IPS-20b (cell line): ENCODE measurements around the gene AFAP1L1.

ENCODE experiments used
- H3K27ac ChIP-seq: one replicate; pipeline ENCODE4 v1.5.1; 2013; ENCODE audit warnings: low read length
- H3K27me3 ChIP-seq: 2 replicates; pipeline ENCODE4 v1.6.1; 2013; ENCODE audit warnings: mild to moderate bottlenecking, low read length, inconsistent platforms; ENCODE audit not compliant: insufficient read depth
- H3K36me3 ChIP-seq: 2 replicates; pipeline ENCODE4 v1.6.1; 2013; ENCODE audit warnings: low read depth, mild to moderate bottlenecking, inconsistent platforms, low read length, moderate library complexity; ENCODE audit not compliant: insufficient read depth
- H3K4me1 ChIP-seq: 2 replicates; pipeline ENCODE4 v1.6.1; 2013; ENCODE audit warnings: mild to moderate bottlenecking, control low read depth, inconsistent platforms, low read length, moderate library complexity; ENCODE audit not compliant: insufficient read depth
- H3K4me3 ChIP-seq: 2 replicates; pipeline ENCODE4 v1.5.1; 2013; ENCODE audit warnings: mild to moderate bottlenecking, low read length, inconsistent platforms
- H3K9ac ChIP-seq: 2 replicates; pipeline ENCODE4 v1.6.1; 2013; ENCODE audit warnings: low read depth, mild to moderate bottlenecking, inconsistent platforms, low read length, moderate library complexity
- H3K9me3 ChIP-seq: 2 replicates; pipeline ENCODE4 v1.6.1; 2013; ENCODE audit warnings: mild to moderate bottlenecking, low read depth, low read length, inconsistent platforms; ENCODE audit not compliant: insufficient read depth

The AFAP1L1 gene

DNA sequence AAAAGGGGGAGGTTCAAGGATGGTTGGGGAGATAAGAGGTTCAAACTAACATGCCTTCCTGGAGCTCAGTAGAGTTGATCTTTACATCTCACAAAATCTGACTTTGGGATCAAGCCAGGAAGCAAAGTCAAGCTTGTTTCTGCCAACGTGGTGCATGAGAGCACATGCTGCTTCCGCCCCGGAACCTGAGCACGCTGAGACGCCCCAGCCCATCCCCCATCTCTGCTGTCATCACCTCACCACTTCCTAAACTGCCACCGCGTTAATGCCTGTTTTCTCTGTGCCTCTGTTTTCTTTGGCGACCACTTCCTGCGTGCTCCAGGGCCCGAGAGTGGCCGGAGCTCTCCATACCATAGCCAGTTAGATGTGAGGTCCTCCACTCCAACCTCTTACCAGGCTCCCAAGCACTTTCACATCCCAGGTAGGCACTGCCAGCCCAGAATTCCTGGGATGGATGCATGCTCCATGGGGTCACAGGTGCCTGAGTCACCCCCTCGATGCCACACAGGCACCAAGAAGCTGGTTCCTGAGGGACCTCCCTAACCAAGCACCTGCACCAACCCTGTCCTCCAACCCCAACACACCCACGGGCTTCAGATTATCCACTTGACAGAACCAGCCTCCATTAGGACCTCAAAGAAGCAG lies 31.2 kb upstream of the AFAP1L1 start:
- Histone ChIP-seq H3K9ac (no peak overlapping the region), H3K4me1 (no peaks in the 10 kb centered on the region), H3K36me3 (no peaks in the 10 kb centered on the region), H3K9me3 (no peaks in the 10 kb centered on the region), H3K27me3 (peaks cover 8% of the 10 kb centered on the region; the same call in 1 of the 2 replicates), H3K27ac (no peak overlapping the region), H3K4me3 (no peak overlapping the region)

DNA sequence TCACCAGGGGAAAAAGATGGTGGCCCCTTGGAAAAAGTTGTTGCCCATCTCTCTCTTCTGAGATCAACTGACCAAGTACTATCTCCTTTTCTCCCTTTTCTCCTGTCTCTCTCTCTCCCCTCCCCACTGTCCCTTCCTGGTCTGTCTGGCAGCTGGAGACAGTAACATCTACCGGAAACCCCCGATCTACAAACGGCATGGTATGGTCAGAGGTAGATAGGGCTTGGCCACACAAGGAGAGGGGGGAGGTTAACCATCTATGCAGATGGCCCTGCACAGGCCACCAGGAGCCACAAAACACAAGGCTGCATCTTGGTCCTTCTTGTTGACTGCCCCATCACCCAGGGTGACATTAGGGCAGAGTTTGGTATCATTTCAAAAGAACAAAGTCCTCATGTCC lies 29.3 kb upstream of the AFAP1L1 start:
- Histone ChIP-seq H3K27me3 (peaks cover 4% of the 10 kb centered on the region; the same call in 1 of the 2 replicates), H3K36me3 (no peaks in the 10 kb centered on the region), H3K27ac (no peak overlapping the region), H3K9ac (no peak overlapping the region), H3K4me3 (no peak overlapping the region), H3K4me1 (no peaks in the 10 kb centered on the region), H3K9me3 (peaks cover 2% of the 10 kb centered on the region; the same call in 1 of the 2 replicates)

DNA sequence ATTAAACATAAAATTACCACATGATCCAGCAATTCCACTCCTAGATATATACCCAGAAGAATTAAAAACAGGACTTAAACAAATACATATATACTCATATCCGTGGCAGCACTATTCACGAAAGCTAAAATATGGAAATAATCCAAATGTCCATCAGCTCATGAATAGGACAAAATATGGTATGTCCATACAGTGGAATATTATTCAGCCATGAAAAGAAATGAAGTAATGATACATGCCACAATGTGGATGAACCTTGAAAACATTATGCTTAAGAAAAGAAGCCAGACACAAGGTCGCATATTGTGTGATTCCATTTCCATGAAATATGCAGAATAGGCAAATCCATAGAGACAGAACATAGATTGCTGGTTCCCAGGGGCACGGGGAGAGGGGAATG lies 24.8 kb upstream of the AFAP1L1 start:
- no peak overlapping the region for H3K9ac ChIP-seq
- peaks cover 4% of the 10 kb centered on the region; the same call in 1 of the 2 replicates for H3K27me3 ChIP-seq
- H3K4me1 ChIP-seq = no peaks in the 10 kb centered on the region
- H3K27ac ChIP-seq = no peak overlapping the region
- no peak overlapping the region for H3K4me3 ChIP-seq
- peaks cover 2% of the 10 kb centered on the region; the same call in 1 of the 2 replicates for H3K9me3 ChIP-seq
- no peaks in the 10 kb centered on the region for H3K36me3 ChIP-seq

DNA sequence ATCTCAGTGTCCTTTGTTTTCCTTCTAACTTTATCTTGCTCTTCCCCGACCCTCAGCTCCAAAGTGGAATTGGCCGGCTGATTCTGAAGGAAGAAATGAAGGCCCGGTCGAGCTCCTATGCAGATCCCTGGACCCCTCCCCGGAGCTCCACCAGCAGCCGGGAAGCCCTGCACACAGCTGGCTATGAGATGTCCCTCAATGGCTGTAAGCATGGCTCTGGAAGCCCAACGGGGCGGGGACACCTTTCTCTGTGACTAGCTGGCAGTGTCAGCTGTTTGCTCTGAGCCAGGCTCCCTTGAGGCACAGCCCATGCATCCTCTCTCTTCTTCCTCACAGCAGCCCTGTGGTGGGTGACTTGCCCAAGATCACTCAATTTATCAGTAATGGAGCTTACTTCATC lies 23.9 kb upstream of the AFAP1L1 start:
- Histone ChIP-seq H3K9me3 (peaks cover 2% of the 10 kb centered on the region; the same call in 1 of the 2 replicates), H3K36me3 (no peaks in the 10 kb centered on the region), H3K9ac (no peak overlapping the region), H3K4me1 (no peaks in the 10 kb centered on the region), H3K4me3 (no peak overlapping the region), H3K27ac (no peak overlapping the region), H3K27me3 (peaks cover 4% of the 10 kb centered on the region; the same call in 1 of the 2 replicates)

DNA sequence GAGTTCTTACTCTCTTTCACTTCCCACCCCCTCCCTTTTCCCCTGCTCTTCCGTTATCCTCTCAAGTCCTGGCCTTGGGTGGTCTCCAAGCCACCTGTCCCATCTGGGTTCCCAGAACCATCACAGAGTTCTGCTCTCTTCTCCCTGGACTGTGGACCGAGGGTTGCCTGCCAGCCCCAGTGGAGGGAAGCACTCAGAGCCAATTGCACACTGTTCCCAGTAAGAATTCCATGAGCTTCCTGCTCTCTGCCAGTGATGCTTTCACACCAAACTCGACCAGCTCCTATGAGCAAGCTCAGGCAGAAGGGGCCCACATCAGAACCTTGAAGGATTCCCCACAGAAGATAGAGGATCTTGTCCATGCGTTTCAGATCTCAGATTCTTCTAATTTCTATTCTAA lies 20.1 kb upstream of the AFAP1L1 start:
- Histone ChIP-seq H3K9me3 (peaks cover 2% of the 10 kb centered on the region; the same call in 1 of the 2 replicates), H3K36me3 (no peaks in the 10 kb centered on the region), H3K4me1 (no peaks in the 10 kb centered on the region), H3K4me3 (no peak overlapping the region), H3K9ac (no peak overlapping the region), H3K27me3 (no peaks in the 10 kb centered on the region; the same call in 1 of the 2 replicates), H3K27ac (no peak overlapping the region)

DNA sequence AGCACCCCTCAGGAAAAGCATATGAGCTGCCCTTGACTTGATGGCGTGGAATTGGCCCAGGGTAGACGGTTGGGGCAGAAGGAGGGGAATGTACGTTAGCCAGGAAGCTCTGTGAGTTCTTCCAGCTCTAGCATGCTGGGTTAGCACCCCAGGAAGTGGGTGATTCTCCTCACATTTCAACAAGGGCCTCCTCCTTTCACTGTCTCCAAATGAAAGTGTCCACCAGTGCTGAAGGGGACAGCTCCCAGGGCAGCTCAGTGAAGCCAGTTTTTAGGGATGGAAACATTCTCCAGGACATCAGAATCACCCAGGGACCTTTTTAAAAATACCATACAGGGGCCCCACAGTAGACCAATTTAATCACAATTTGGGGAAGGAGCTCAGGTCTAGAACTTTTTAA lies 17.2 kb upstream of the AFAP1L1 start:
- H3K36me3 ChIP-seq = no peaks in the 10 kb centered on the region
- H3K9me3 ChIP-seq = no peaks in the 10 kb centered on the region
- H3K4me3 ChIP-seq = no peak overlapping the region
- no peak overlapping the region for H3K27ac ChIP-seq
- no peaks in the 10 kb centered on the region; the same call in 1 of the 2 replicates for H3K27me3 ChIP-seq
- H3K9ac ChIP-seq = no peak overlapping the region
- H3K4me1 ChIP-seq = no peaks in the 10 kb centered on the region

DNA sequence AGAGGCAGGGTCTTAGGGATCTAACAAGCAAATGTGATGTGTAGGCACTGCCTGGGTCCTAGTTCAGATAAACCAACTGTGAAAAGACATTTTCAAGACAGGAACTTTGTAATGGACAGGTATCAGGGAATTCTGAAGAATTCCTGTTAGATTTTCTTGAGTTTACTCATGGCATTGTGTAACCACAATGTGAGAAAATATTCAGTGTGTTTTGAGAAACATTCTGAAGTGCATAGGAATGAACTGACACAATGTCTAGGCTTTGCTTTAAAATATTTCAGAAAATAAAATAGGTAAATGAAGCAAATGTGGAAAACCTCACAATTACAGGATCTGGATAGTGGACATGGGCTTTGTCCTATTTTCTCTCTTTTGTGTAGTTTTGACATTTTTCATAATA lies 15.2 kb upstream of the AFAP1L1 start:
- H3K4me1 ChIP-seq = no peaks in the 10 kb centered on the region
- no peak overlapping the region for H3K27ac ChIP-seq
- H3K4me3 ChIP-seq = no peak overlapping the region
- no peaks in the 10 kb centered on the region for H3K9me3 ChIP-seq
- peaks cover 8% of the 10 kb centered on the region; the same call in 1 of the 2 replicates for H3K27me3 ChIP-seq
- no peaks in the 10 kb centered on the region for H3K36me3 ChIP-seq
- no peak overlapping the region for H3K9ac ChIP-seq

DNA sequence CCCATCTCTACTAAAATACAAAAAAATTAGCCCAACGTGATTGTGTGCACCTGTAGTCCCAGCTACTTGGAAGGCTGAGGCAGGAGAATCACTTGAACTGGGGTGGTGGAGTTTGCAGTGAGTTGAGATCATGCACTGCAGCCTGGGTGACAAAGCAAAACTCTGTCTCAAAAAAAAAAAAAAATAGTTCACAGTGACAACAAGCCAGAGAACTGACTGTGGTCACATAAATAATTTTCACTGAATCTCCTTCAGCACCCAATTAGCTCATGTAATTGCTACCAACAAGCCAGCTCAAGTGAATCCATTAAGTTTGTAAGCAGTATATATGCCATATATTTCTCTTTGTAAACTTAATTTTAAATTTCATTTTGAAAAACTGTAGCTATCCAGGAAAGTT lies 14.5 kb upstream of the AFAP1L1 start:
- Histone ChIP-seq H3K9ac (no peak overlapping the region), H3K27ac (no peak overlapping the region), H3K27me3 (peaks cover 15% of the 10 kb centered on the region; the same call in 1 of the 2 replicates), H3K36me3 (no peaks in the 10 kb centered on the region), H3K4me3 (no peak overlapping the region), H3K4me1 (no peaks in the 10 kb centered on the region), H3K9me3 (no peaks in the 10 kb centered on the region)

DNA sequence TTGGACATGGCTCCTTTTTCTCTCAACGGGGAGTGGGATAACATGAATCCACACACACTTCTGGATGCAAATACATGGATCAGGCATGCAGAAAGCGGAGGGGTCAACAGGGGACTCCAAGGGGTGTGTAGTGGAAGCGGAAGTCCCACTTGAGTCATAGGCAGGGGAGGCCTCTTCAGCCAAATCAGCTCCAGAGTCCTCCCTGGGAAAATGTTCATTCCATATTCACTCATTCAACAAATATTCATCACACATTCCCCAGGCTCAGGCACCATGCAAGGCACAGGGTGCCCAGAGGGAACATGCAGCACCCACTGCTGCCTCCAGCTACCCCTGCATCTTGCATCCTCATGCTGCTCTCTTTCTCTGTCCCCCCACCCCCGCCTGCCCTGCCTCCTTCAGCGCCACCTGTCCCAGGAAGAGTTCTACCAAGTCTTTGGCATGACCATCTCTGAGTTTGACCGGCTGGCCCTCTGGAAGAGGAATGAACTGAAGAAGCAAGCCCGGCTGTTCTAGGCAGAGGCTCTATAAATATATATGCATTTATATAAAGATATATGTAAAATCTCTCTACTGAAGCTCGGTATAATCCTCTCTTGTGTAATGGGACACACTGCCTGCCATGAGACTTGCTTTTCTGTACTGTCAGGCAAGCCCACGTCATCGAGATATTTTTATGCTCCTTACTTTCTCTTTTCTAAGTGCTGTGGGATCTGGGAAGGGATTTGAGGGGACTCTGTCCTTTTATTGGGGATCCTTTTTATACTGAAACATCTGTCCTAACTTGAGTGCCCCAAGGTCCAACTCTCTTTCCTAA lies 13.6 kb upstream of the AFAP1L1 start:
- Histone ChIP-seq H3K36me3 (no peaks in the 10 kb centered on the region), H3K9me3 (no peaks in the 10 kb centered on the region), H3K4me1 (no peaks in the 10 kb centered on the region), H3K27me3 (peaks cover 21% of the 10 kb centered on the region; the same call in 1 of the 2 replicates), H3K4me3 (no peak overlapping the region), H3K9ac (no peak overlapping the region), H3K27ac (no peak overlapping the region)

DNA sequence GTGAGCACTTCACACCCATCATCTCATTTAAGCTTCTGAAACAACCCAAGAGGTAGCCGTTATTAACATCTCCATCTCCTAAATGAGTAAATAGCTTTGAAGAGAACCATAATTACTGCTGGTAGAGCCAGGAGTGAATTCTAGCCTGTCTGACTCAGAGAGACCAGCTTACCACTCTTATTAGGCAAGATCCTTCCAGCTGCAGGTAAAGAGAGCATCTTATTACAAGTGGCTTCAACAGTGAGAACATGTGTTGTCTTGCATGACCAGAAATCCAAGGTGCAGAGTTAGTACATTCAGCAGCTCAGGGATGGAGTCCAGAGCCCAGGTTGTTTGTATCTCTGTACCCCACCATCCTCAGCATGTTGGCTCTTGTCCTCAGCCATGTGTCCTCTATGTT lies 10.9 kb upstream of the AFAP1L1 start:
- Histone ChIP-seq H3K9me3 (no peaks in the 10 kb centered on the region), H3K27me3 (peaks cover 42% of the 10 kb centered on the region), H3K4me1 (no peaks in the 10 kb centered on the region; the same call in 1 of the 2 replicates), H3K4me3 (no peak overlapping the region), H3K36me3 (no peaks in the 10 kb centered on the region), H3K27ac (no peak overlapping the region), H3K9ac (no peak overlapping the region)

DNA sequence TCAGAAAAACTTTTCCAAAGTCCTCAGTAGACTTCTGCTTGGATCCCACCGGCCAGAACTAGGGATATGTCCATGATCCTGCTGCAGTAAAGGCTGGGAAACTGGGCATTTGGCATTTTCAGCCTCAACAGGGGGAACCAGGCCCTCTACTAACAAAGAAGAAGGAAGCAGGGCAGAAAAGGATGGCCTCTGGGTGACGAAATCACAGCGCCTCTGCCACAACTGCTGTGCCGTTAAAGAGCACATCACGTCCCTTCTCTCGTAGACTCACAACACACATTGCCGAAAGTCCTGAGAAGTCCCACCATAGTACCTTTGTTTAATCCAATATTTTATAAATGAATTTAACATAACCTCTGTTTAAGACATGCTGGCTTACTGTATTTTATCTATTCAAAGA lies 10.4 kb upstream of the AFAP1L1 start:
- Histone ChIP-seq H3K9me3 (no peaks in the 10 kb centered on the region), H3K4me3 (no peak overlapping the region), H3K36me3 (no peaks in the 10 kb centered on the region), H3K4me1 (no peaks in the 10 kb centered on the region; the same call in 1 of the 2 replicates), H3K27me3 (peaks cover 42% of the 10 kb centered on the region), H3K27ac (no peak overlapping the region), H3K9ac (no peak overlapping the region)

DNA sequence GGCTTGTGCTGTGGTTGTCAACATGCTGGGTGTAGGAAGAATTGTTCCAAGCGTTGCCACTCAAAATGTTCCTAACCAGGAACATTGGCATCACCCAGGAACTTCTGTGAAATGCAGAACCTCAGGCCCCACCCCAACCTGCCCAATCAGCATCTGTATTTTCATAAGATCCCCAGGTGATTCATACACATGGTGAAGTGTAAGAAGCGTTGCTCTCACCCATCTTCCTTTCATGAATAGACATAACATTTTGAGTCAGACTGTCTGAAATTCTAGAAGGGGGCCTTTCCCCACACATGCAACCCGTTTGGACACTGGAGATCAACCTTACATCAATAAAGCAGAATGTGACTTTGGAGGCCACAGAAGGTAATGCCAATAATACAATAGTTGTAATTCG lies 9.3 kb upstream of the AFAP1L1 start:
- Histone ChIP-seq H3K4me1 (no peaks in the 10 kb centered on the region; the same call in 1 of the 2 replicates), H3K9me3 (no peaks in the 10 kb centered on the region), H3K27me3 (peaks cover 42% of the 10 kb centered on the region), H3K9ac (no peak overlapping the region), H3K36me3 (no peaks in the 10 kb centered on the region), H3K27ac (no peak overlapping the region), H3K4me3 (no peak overlapping the region)
